ENCODE results near the gene RUNX1.

RUNX1 gene

DNA sequence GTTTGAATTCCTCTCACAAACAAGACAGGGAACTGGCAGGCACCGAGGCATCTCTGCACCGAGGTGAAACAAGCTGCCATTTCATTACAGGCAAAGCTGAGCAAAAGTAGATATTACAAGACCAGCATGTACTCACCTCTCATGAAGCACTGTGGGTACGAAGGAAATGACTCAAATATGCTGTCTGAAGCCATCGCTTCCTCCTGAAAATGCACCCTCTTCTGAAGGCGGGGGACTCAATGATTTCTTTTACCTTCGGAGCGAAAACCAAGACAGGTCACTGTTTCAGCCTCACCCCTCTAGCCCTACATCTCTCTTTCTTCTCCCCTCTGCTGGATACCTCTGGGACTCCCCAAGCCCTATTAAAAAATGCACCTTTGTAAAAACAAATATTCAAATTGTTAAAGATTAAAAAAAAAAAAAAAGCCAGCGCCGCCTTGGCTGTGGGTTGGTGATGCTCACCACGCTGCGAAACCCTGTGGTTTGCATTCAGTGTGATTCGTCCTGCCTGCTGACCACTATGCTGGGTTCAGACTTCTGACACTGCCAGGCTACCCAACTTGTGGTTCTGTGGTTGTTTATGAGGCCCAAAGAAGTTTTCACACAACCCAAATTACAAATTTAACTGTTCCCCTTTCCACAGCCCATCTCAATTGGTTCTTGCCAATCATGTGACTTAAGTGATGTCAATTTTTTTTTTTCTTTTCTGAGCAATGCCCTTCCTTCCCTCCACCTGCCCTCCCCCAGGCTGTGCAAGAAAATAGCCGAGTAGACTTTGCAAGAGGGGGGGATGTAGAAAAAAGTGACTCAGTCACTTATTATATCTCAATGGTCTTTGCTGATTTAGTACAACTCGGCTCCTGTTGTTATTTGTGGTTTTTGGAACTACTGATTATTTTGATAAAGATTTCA, at the start of gene RUNX1:
TSS of gene RUNX1 (minus strand) at position 597 of the 912 bp plus-strand sequence.
- DNase-seq, result peak; percentile 76

DNA sequence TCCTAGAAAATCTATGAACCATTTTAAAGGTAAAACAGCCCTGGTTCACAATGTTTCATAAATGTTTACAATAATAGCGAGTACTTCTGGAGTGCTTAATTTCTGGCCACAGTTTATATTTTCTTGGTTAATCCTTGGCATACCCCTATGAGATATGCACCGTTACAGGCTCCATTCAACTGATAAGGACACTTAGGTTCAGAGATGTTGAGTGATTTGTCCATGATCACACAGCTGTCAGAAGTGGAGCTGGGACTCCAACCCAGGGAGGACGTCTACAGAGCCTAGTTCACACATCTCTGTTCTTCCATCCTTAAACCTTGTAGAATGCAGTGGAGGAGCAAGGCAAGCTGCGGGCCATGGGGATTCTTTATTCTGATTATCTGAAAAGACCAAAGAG, 48.4 kb upstream of the RUNX1 start:
- no peak for DNase-seq

DNA sequence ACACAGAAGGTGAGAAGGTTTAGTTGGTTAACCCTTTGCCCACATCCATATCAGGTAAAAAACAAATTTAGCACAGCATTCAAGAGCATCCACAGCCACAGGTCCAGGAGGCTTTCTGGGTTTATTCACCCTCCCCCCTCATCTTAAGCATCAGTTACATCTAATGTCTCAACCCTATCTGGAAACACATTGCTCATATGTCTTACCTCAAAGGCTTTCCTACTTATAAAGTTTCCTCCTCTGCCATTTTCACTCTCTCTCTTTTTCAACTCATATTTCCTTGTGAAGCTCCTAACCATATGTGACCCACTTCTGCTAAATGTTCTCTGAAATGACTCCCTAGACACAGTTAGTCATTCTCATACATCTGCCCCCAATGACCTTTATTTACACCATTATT, 47.9 kb upstream of the RUNX1 start:
- no peak for DNase-seq

DNA sequence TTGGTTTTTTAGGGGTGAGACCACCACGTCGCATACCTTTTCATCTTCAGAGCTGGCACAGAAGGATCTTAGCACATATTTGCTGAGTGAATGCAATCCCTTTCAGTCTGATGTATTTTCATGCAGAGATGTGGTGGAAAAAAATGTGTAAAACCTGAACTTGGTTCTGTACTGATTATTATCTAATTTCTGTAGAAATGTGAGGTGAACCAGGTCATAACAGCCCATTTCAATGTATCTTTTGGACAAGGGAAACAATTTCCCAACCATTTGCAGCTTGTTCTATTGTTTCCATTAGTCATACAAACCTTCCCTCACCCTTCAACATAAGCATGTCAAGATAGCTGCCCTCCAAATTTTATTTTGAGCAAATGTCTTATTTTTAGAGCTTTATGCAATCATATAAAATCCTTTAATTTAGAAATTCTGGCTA, 46.8 kb upstream of the RUNX1 start:
- no peak for DNase-seq

DNA sequence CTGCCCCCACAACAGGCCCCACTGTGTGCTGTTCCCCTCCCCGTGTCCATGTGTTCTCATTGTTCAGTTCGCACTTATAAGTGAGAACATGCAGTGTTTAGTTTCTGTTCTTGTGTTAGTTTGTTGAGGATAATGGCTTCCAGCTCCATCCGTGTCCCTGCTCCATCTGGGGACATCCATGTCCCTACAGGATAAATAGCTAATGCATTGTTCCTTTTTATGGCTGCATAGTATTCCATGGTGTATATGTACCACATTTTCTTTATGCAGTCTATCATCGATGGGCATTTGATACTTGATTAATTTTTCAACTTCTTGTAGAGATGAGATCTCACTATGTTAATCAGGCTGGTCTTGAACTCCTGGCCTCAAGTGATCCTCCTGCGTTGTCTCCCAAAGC, 44.4 kb upstream of the RUNX1 start:
- no peak for DNase-seq

DNA sequence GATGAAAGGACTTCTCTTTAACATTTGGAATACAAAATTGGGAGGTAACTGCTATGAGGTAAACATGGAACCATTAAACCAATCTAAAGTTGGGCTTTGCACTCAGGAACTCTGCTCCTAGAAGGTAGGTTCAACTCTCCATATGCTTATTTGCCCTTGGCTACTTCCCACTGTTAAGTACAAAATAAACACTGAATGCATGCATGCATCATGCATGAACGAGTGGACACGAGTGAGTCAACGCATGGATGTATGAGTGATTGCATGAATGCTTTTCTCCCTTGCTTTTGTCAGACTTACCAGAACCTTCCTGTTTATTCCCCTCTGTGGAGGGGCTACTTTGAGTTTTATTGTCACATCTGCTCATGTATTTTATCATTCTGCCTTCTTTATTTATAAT, 42.4 kb upstream of the RUNX1 start:
- DNase-seq, result no peak

DNA sequence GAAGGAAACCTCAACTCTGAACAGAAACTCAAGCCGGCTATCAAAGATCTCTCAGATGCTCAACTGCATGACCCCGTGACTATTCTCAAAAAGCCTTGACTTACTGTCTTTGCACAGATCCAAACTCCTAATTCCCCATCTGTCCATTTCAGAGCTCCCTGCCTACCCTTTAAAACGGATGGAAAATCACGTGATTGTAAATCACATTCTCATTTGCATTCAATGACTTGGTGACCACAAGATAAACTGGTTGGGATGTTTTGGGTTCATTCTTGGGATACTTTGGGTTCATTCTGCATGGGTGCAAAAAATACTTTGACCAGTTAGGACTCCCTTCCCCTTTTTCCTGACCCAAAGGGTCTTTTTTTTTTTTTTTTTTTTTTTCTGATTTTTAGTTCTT, 41.3 kb upstream of the RUNX1 start:
- DNase-seq, result no peak

DNA sequence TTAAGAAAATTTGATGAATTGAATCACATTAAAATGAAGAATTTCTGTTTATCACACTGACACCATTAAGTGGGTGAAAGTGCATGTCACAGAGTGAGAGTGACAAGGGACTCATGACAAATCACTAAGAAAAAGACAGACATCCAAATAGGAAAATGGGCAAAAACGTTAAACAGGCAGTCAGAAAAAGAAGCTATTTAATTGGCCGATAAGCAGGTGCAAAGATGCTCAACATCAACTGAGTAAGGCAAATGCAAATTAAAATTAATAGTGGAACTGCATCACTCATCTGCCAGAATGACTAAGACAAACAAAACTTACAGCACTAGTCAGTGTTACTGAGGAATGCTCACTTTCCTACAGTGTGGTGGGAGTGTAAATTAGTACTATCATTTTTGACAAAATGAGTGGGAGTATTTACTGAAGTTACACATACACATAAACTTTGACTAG, 39.2 kb upstream of the RUNX1 start:
- no peak for DNase-seq

DNA sequence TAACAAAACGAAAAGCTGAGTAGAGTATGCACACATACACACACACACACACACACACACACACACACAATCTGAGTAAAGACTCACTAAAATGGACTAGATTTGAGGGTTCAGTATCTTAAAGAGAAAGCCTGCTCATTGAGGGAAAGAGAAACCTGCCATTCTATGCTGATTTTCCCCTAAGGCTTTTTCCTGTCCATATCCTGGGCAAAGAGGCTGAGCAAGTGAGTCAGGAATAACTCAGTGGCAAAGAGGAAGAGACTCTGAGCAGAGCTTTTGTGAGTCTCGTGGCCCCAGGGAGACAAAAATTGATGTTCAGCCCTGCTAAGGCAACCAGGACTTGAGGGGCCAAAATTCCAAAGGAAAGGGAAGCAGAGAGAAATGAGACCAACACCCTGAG, 37.3 kb upstream of the RUNX1 start:
- no peak for DNase-seq

DNA sequence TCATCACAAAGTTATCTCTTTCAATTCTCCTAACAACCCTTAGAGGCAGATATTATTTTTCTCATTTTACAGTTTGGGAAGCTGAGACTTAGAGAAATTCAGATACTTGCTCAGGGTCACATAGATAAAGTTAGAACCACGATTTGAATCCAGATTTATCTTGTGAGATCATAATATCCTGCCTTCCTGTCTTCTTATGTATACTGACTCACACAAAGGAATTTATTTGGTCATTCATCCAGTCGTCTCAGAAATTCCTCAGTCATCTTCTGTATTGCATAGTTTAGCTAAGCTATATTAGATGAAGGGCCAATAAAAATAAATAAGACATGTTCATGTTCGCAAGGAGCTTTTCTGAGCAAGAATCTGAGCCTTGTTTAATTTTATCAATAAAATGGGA, 35.8 kb upstream of the RUNX1 start:
- no peak for DNase-seq

DNA sequence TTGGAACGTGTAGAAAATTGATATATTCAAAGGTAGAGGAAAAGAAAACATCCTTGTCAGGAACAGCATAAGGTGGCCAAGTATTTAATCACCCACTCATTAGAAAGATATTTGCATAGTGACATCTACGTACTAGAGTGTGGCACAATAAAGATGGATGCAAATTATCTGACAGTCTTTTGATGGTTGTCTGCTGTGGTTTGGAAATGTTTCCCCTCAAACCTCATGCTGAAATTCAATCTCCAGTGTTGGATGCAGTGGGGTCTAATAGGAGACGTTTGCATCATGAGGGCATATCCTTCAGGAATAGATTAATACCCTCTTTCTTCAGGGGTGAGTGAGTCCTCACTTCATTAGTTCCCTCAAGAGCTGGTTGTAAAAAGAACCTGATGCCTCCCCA, 34.1 kb upstream of the RUNX1 start:
- DNase-seq, result no peak

DNA sequence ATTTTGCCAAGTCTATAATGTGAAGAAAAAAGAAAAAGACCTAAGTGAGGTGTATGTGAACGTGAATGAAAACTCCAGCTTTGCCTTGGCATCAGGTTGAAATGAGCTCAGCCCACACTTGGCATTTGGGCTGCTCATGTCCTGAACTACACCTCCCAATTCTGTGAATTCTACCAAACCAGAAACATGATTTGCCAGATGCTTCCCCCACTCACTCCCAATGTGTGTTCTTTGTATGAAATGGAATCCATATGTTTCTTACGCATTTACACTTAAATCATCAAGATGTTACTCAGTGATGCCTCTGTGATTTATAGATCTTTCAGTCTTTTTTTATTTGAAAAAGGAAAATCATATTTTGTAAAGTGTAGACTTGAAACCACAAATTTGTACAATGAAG, 32.8 kb upstream of the RUNX1 start:
- DNase-seq, result no peak

DNA sequence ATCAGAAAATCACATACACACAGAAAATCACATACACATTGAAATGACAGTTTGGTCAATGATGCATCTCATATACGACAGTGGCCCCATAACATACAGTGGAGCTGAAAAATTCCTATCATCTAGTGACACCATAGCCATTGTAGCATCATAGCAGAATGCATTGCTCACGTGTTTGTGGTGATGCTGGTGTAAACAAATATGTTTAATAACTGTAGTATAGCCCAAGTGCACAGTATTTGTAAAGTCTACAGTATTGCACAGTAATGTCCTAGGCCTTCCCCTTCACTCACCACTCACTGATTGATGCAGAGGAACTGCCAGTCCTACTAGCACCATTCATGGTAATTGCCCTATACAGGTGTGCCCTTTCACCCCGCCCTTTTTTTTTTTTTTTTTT, 30.1 kb upstream of the RUNX1 start:
- no peak for DNase-seq

DNA sequence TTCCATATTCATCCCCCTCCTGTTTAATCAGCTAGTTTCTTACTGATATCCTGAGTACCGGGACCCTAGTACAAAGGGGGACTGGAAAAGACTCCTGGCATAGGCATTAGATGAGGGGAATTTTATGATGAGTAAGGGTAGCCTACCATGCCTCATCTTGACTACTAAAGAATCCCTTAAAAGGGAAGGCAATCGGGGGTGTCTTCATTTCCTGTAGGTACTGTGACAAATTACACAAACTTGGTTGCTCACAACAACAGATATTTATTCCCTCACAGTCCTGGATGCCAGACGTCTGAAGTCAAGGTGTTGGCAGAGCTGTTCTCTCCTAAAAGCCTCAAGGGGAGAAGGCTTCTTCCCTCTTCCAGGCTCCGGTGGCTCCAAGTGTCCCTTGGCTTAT, 28.9 kb upstream of the RUNX1 start:
- DNase-seq, result no peak

DNA sequence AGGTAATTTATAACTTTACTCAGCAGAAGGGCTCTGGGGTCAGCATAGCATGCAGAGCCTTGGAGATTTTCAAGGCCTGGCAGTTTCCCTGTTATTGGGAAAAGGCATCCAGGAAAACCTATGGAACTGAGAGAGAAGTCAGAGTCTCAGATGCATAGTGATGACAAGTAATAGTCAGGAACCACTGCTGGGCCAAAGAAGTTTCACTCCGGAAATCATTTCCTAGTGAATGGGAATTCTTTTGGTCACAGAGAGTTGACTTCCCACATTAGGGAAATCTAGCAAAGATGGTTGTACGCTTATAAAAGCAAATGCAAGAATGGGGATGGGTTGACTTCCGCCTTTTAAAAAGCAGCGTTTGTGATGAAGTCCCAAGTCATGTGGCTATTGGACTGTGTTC, 28.4 kb upstream of the RUNX1 start:
- DNase-seq, result no peak

DNA sequence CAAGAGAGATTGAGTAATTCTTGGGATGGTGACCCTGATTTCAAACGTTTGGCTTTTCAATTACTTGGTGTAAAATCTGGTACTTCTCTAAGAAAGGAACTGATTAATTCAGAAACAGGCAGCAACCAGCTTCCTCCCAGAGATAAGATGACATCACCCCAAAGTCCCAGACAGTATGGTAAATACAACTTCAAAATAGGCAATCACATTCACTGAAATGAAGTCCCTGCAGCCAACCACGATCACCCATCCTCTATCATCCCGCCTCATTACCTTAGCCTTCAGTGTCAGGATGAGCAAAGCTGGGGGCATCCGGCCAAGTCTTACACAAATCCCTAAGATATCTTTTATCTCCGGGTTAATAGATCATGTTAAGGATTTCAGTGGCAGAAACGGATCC, 26.4 kb upstream of the RUNX1 start:
- no peak for DNase-seq

DNA sequence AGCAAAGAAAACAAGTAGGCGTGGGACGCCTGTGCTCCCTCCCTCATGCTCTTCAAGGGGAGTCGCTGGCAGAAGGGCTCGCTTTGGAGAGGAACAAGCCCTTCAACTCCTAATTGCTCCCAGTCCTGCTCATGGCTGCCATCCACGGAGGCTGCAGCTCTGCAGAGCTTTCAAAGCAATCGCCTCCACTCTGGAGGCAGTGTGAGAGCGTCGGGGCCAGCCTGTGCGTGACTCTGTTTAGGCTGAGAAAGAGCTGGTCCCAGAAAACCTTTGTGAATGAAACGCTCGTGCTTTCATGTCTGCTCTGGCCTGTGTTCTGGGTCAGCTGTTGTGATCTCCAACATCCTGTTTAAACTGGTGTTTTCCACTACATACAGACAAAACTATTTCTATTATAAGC, 23.9 kb upstream of the RUNX1 start:
- no peak for DNase-seq

DNA sequence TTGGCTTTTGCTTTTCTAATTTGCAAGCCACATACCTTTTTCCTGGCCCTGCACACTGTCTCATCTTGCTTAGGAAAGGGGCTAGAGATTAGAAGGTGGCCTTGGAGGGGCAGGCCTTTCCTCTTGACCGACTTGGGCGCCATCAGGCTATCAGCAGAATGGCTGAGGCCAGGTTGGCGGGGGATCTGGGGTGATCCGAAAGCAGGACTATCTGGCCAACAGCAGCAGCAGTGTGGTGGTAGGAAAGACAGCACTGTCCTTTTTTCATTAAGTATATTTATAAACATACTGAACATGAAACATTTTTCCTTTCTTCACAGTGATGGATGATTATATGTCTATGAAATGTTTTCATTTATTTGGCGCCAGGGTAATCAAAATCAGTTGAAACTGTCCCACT, 23.5 kb upstream of the RUNX1 start:
- no peak for DNase-seq

DNA sequence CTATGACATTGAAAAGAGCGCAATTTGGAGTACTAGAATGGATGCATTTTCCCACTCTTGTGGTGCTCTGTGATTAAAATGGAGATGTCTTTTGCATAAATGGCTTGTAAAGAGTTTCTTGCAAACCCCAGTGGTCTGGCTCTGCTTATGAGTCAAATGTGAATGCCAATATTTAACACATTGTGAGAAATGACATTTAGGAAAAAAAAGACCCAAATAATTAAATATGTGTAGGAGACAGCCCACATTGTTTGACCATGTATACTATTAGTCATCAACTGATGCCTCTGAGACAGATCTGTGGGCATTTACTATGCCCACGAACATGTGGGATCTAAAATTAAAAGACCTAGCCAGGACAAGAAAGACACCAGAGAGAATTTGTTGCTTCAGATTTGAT, 22.2 kb upstream of the RUNX1 start:
- no peak for DNase-seq

DNA sequence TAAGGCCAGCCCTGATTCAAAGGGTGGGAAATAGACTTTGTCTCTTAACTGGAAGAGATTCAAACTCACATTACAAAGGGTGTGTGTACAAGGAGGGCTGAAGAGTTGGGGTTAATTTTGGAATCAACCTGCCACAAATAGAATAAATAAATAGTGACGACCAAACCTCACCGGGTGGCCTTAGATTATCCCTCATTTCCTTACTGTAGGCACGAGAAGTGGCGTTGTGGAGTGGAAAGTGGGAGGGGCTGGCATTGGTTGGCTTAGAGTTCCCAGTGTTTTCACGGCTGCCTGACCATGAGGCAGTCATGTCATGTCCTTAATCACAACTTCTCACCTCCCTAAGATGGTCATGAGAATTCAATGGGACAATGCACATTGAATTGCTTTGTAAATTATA, 21.3 kb upstream of the RUNX1 start:
- no peak for DNase-seq

DNA sequence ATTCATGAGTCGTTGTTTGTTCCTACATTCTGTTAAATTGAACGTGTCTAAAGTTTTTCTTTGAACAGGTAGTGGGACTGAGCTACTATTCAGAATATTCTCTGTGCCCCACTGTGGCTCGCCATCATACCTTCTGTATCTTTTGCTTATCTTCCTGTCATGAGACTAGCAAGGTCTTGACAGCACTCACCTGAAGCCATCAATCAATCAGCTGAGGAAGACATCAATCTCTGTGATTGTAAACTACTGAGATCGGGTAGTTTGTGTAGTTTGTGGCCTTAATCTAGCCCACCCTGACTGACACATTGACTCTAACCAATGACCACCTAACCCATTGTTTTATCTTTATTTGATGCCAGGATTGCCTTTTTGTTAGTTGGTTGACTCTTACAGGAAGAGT, 17.7 kb upstream of the RUNX1 start:
- DNase-seq, result no peak

DNA sequence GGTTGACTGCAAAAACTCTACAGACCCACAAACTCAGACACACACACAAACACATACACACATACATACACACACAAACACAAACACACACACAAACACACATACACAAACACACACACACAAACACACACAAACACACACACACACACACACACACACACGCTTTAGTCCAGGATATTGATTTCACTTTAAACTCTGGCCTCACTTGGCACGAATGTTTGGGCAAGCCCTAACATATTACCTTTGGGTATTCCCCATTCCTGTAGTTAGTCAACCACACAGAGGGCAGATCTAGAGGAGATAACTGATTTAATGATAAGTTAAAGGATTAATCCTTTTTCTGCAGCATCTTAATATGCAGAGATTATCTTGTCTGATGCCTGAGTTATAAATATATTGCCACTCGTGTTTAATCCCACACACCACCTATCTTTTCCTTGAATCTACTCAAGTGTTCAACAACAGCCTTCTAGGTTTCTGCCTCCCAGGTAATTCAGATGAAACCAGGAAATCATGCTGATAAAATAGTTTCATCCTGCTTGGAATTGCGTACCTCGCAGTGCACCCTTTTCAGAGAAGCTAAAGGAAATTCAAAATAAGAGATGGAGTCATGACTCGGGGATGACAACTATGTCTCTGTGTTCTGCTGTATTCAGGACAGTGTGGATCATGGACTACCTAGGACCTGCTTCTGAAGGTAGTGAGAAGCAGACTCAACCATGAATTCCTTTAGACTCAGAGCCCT, 14.5 kb upstream of the RUNX1 start:
- no peak for DNase-seq

DNA sequence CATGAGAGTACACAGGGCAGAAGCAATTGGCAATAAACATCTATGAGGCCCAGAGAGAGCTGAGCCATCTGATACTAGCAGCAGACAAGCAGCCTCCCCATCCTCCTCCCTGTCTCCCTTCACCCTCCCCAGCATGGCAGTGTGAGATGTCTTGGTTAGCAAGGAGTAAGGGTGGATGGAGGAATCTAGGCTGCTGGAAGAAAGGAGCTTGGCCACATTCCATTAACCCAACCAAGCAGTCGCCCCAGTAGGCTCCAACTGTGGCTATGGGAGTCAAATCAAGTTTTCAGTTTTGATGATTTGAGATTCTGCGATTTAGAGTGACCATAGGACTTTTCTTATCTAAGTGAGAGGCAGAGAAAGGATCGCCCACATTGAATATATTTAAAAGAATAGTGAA, 12.9 kb upstream of the RUNX1 start:
- no peak for DNase-seq

DNA sequence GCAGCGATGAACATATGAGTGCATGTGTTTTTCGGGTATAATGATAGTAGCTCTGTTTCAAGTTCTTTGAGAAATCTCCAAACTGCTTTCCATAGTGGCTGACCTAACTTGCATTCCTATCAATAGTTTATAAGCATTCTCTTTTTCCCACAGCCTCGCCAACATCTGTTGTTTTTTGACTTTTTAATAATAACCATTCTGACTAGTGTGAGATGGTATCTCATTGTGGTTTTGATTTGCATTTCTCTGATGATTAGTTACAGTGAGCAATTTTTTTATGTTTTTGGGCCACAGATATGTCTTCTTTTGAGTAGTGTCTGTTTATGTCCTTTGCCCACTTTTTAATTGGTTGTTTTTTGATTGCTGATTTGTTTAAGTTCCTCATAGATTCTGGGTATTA, 10.6 kb upstream of the RUNX1 start:
- DNase-seq, result no peak
